Measurements from ENCODE around the gene USP34.

Gene USP34

GRCh38 chr2:61371027-61371426 lies 99.9 kb downstream of the USP34 start:
- DNase-seq (ENCODE audit: low read depth) = no peak

GRCh38 chr2:61368687-61369665 lies 101.9 kb downstream of the USP34 start:
- DNase-seq (ENCODE audit: low read depth) = no peak

- DNase-seq (ENCODE audit: low read depth) = no peak
Measured at GRCh38 chr2:61367177-61367576, 103.7 kb downstream of the USP34 start.

GRCh38 chr2:61363580-61363979 lies 107.3 kb downstream of the USP34 start:
- DNase-seq (ENCODE audit: low read depth) = no peak

- no peak for DNase-seq (ENCODE audit: low read depth)
Measured at GRCh38 chr2:61362873-61363272, 108.0 kb downstream of the USP34 start.

- DNase-seq (ENCODE audit: low read depth) = no peak
Measured at GRCh38 chr2:61361068-61361467, 109.8 kb downstream of the USP34 start.

- no peak for DNase-seq (ENCODE audit: low read depth)
Measured at GRCh38 chr2:61359058-61359457, 111.8 kb downstream of the USP34 start.

GRCh38 chr2:61357681-61358080 lies 113.2 kb downstream of the USP34 start:
- no peak for DNase-seq (ENCODE audit: low read depth)

- no peak for DNase-seq (ENCODE audit: low read depth)
Measured at GRCh38 chr2:61356958-61357350, 113.9 kb downstream of the USP34 start.

- DNase-seq (ENCODE audit: low read depth) = no peak
Measured at GRCh38 chr2:61356261-61356957, 114.5 kb downstream of the USP34 start.

- no peak for DNase-seq (ENCODE audit: low read depth)
Measured at GRCh38 chr2:61354543-61355197, 116.2 kb downstream of the USP34 start.

GRCh38 chr2:61353909-61354308 lies 117.0 kb downstream of the USP34 start:
- DNase-seq (ENCODE audit: low read depth) = no peak

GRCh38 chr2:61350777-61351176 lies 120.1 kb downstream of the USP34 start:
- no peak for DNase-seq (ENCODE audit: low read depth)

- no peak for DNase-seq (ENCODE audit: low read depth)
Measured at GRCh38 chr2:61343141-61343540, 127.7 kb downstream of the USP34 start.

GRCh38 chr2:61340242-61340641 lies 130.6 kb downstream of the USP34 start:
- no peak for DNase-seq (ENCODE audit: low read depth)

GRCh38 chr2:61338447-61338846 lies 132.4 kb downstream of the USP34 start:
- DNase-seq (ENCODE audit: low read depth) = no peak

GRCh38 chr2:61335187-61335586 lies 135.7 kb downstream of the USP34 start:
- no peak for DNase-seq (ENCODE audit: low read depth)

GRCh38 chr2:61334466-61334865 lies 136.4 kb downstream of the USP34 start:
- DNase-seq (ENCODE audit: low read depth) = no peak

- no peak for DNase-seq (ENCODE audit: low read depth)
Measured at GRCh38 chr2:61328707-61329251, 142.1 kb downstream of the USP34 start.

- DNase-seq (ENCODE audit: low read depth) = no peak
Measured at GRCh38 chr2:61327173-61327572, 143.7 kb downstream of the USP34 start.

GRCh38 chr2:61326423-61326822 lies 144.5 kb downstream of the USP34 start:
- no peak for DNase-seq (ENCODE audit: low read depth)

- no peak for DNase-seq (ENCODE audit: low read depth)
Measured at GRCh38 chr2:61320181-61320580, 150.7 kb downstream of the USP34 start.

All from activated T-helper 9 cell treated with anti-CD3 and anti-CD28 coated beads, Interleukin-2, amount 50 U/mL, for 16 hours (primary cell).